NCI-H2171 (cell line): Measurements from ENCODE around the gene JADE1.

ENCODE experiments used
- DNase-seq: peaks from one replicate; lab custom pipeline; 2025; lab: John Stamatoyannopoulos, UW

Gene JADE1

GRCh38 chr4:128846063-128846462 lies 36.6 kb downstream of the JADE1 start:
- DNase-seq: no peak

GRCh38 chr4:128847082-128847724 lies 37.7 kb downstream of the JADE1 start:
- DNase-seq: no peak

GRCh38 chr4:128848461-128848860 lies 39.0 kb downstream of the JADE1 start:
- DNase-seq: no peak

GRCh38 chr4:128850252-128850651 lies 40.8 kb downstream of the JADE1 start:
- no peak for DNase-seq

- no peak for DNase-seq
Observed at GRCh38 chr4:128853741-128854140, 44.2 kb downstream of the JADE1 start.

GRCh38 chr4:128854433-128854832 lies 44.9 kb downstream of the JADE1 start:
- no peak for DNase-seq

- no peak for DNase-seq
Observed at GRCh38 chr4:128855621-128856020, 46.1 kb downstream of the JADE1 start.

- DNase-seq: no peak
Observed at GRCh38 chr4:128856246-128856645, 46.7 kb downstream of the JADE1 start.

GRCh38 chr4:128858879-128859671 lies 49.6 kb downstream of the JADE1 start:
- DNase-seq: no peak

GRCh38 chr4:128859887-128860677 lies 50.6 kb downstream of the JADE1 start:
- no peak for DNase-seq

GRCh38 chr4:128861856-128862518 lies 52.5 kb downstream of the JADE1 start:
- no peak for DNase-seq

GRCh38 chr4:128862608-128863311 lies 53.3 kb downstream of the JADE1 start:
- no peak for DNase-seq

- DNase-seq: peak; percentile 0
Observed at GRCh38 chr4:128863312-128864075, 54.0 kb downstream of the JADE1 start.

- no peak for DNase-seq
Observed at GRCh38 chr4:128865132-128865531, 55.6 kb downstream of the JADE1 start.

- no peak for DNase-seq
Observed at GRCh38 chr4:128866269-128866668, 56.8 kb downstream of the JADE1 start.

GRCh38 chr4:128866691-128867090 lies 57.2 kb downstream of the JADE1 start:
- no peak for DNase-seq

- no peak for DNase-seq
Observed at GRCh38 chr4:128868758-128869157, 59.3 kb downstream of the JADE1 start.

- no peak for DNase-seq
Observed at GRCh38 chr4:128869776-128870509, 60.4 kb downstream of the JADE1 start.

GRCh38 chr4:128871948-128872347 lies 62.4 kb downstream of the JADE1 start:
- no peak for DNase-seq

- DNase-seq: peak; percentile 2
Observed at GRCh38 chr4:128876200-128876599, 66.7 kb downstream of the JADE1 start.
